Measurements from ENCODE around the gene CTSD. TPM values are rescaled to one million over a fixed set of nuclear protein-coding genes. Genes with fewer than 3 reads are reported as not detected.
A peak's percentile ranks its signal among the peaks of the same experiment; 100 is the strongest.

Gene CTSD
- 38.3 and 39.8 TPM in 2 replicates for total RNA-seq (2012; rRNA removed)
- 151 and 166 TPM in 2 replicates for polyA plus RNA-seq (2012; rRNA removed)
- polyA plus RNA-seq (2012; cell fraction: cytosol; rRNA removed): 140 and 321 TPM in 2 replicates
- polyA plus RNA-seq (2012; cell fraction: nucleus; rRNA removed; ENCODE audit: low replicate concordance): 89.3 and 187 TPM in 2 replicates
- Bru-seq, nascent RNA: percentile 84 among the genes with signal in this experiment
- BruChase-seq, experiment 1, labeled RNA remaining after a 6-hour chase: percentile 92 among the genes with signal in this experiment
- percentile 84 among the genes with signal in this experiment for BruChase-seq, experiment 2, labeled RNA remaining after a 2-hour chase
- long read RNA-seq, transcript CTSD-201 (9 exons, 2,123 nt): major isoform, 172 of 320 reads
- long read RNA-seq, partial matches to known transcripts: 72 of 320 reads
- long read RNA-seq, other reads (novel, unspliced or antisense): 75 of 320 reads

GRCh38 chr11:1763796-1764661 is at the start of gene CTSD:
Gene CTSD (minus strand): TSS chr11:1763927. CDS start chr11:1763859, 68 bp downstream.
- Histone ChIP-seq H3K9ac (ENCODE audit: low read depth, low read length) (peak within 1 kb of the TSS; percentile 75), H4K8ac (ENCODE audit: low read depth in 2 of 2, low read length in 2 of 2) (peak within 1 kb of the TSS; percentile 77 to 92), H4K20me1 (ENCODE audit: insufficient read depth, low read length) (peaks cover 7% of the 10 kb centered on the region), H2BK20ac (ENCODE audit: low read depth, low read length) (no peak within 1 kb of the TSS), H2BK120ac (ENCODE audit: low read depth, low read length) (no peak within 1 kb of the TSS), H3K23ac (ENCODE audit: low read depth, low read length) (peak within 1 kb of the TSS; percentile 33; the same call in 1 of the 2 replicates), H3K27me3 (ENCODE audit: control insufficient read depth, insufficient read depth, low read length) (no peaks in the 10 kb centered on the region), H2AFZ (replicated peaks; ENCODE audit: low read length, poor library complexity) (peak within 1 kb of the TSS; percentile 97), H2AK5ac (ENCODE audit: low read depth, low read length) (peak within 1 kb of the TSS; percentile 85), H2BK5ac (ENCODE audit: low read depth, low read length, poor library complexity, severe bottlenecking) (peak within 1 kb of the TSS; percentile 71), H4K5ac (ENCODE audit: low read depth, low read length) (peak within 1 kb of the TSS; percentile 85), H4K91ac (ENCODE audit: insufficient read depth, low read depth, low read length) (peak within 1 kb of the TSS; percentile 17; the same call in 1 of the 2 replicates), H3K9me1 (ENCODE audit: insufficient read depth, low read length) (no peaks in the 10 kb centered on the region; the same call in 1 of the 2 replicates), H3K4me2 (ENCODE audit: low read depth, low read length) (peak within 1 kb of the TSS; percentile 97), H3K14ac (replicated peaks; ENCODE audit: low read depth, low read length) (no peak within 1 kb of the TSS), H3K9me3 (ENCODE audit: control insufficient read depth, insufficient read depth, low read length) (no peaks in the 10 kb centered on the region), H3K4me1 (ENCODE audit: control insufficient read depth, insufficient read depth, low read length) (peaks cover 23% of the 10 kb centered on the region), H3K36me3 (ENCODE audit: control insufficient read depth, insufficient read depth, low read length) (peaks cover 13% of the 10 kb centered on the region; the same call in 1 of the 2 replicates), H2AK9ac (replicated peaks; ENCODE audit: low read depth, low read length, poor library complexity) (peak within 1 kb of the TSS; percentile 95), H3K79me1 (ENCODE audit: low read depth in 1 of 2, low read length in 2 of 2) (peaks cover 0 to 37% of the 10 kb centered on the region in 2 experiments; a peak in 2 of 4 replicates), H3K18ac (ENCODE audit: low read depth, low read length) (no peak within 1 kb of the TSS; the same call in 1 of the 2 replicates), H3K27ac (ENCODE audit: insufficient read depth, low read length) (peak within 1 kb of the TSS; percentile 85), H3K4me3 (ENCODE audit: insufficient read depth, low read depth, low read length) (peak within 1 kb of the TSS; percentile 96), H2BK15ac (ENCODE audit: low read depth, low read length) (0 out of 3 replicates have a peak within 1 kb of the TSS, but pooled peaks have one; percentile 9), H3K4ac (ENCODE audit: low read depth, low read length) (peak within 1 kb of the TSS; percentile 82), H3K56ac (ENCODE audit: extremely low read depth, insufficient read depth, low read length) (no peak within 1 kb of the TSS)
- POLR2A ChIA-PET (ENCODE audit: unreplicated experiment): interaction anchor here (0.6 kb wide), 1 partner anchor 42 kb away, joined by 4 read pairs; no protein-coding TSS in a partner anchor
- BruUV-seq (replicated peaks): no TSS peak
- 1% methylated on average over 37 of the region's 85 CpGs; no CpG with 5 or more reads in 1 of the 2 experiments for WGBS, 2 experiments (ENCODE audit: extremely low coverage in 2 of 2, insufficient read length in 1 of 2)
- in situ Hi-C loops (cut with MboI; ENCODE audit: low sequenced_read_pairs) (no loop called here), dilution Hi-C loops (cut with HindIII; ENCODE audit: low sequenced_read_pairs, unreplicated experiment) (no loop called here), intact Hi-C loops (cut with micrococcal nuclease) (loop anchor here (2.0 kb wide), 1 partner anchor 69 kb away; no protein-coding TSS in a partner anchor)
- ATAC-seq (ENCODE audit: low read depth) (peak; percentile 96), DNase-seq (peak; percentile 69)
- CTCF ChIA-PET: interaction anchor here (1.0 kb wide), 1 partner anchor 69 kb away, joined by 4 read pairs; no protein-coding TSS in a partner anchor
- TF ChIP-seq MAZ (IDR thresholded peaks at IDR 0.05; ENCODE audit: borderline replicate concordance, low read depth, low read length): peak; percentile 59; the same call in 1 of the 2 replicates
- TF ChIP-seq, protein P1, sequence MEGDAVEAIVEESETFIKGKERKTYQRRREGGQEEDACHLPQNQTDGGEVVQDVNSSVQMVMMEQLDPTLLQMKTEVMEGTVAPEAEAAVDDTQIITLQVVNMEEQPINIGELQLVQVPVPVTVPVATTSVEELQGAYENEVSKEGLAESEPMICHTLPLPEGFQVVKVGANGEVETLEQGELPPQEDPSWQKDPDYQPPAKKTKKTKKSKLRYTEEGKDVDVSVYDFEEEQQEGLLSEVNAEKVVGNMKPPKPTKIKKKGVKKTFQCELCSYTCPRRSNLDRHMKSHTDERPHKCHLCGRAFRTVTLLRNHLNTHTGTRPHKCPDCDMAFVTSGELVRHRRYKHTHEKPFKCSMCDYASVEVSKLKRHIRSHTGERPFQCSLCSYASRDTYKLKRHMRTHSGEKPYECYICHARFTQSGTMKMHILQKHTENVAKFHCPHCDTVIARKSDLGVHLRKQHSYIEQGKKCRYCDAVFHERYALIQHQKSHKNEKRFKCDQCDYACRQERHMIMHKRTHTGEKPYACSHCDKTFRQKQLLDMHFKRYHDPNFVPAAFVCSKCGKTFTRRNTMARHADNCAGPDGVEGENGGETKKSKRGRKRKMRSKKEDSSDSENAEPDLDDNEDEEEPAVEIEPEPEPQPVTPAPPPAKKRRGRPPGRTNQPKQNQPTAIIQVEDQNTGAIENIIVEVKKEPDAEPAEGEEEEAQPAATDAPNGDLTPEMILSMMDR (conservative IDR thresholded peaks at IDR 0.05; ENCODE audit: low read depth, low read length): no peak
- no peak for TF ChIP-seq RAD21 (IDR thresholded peaks at IDR 0.05; ENCODE audit: low read length)
- TF ChIP-seq MAFK (IDR thresholded peaks at IDR 0.05; ENCODE audit: low read depth, low read length): no peak
- TF ChIP-seq NFE2L2 (IDR thresholded peaks at IDR 0.05; ENCODE audit: low read depth, low read length): 0 out of 2 replicates have a peak, but pooled peaks have one; percentile 16
- no peak for TF ChIP-seq CEBPB (IDR thresholded peaks at IDR 0.05; ENCODE audit: low read depth, low read length)
- TF ChIP-seq, protein P2, sequence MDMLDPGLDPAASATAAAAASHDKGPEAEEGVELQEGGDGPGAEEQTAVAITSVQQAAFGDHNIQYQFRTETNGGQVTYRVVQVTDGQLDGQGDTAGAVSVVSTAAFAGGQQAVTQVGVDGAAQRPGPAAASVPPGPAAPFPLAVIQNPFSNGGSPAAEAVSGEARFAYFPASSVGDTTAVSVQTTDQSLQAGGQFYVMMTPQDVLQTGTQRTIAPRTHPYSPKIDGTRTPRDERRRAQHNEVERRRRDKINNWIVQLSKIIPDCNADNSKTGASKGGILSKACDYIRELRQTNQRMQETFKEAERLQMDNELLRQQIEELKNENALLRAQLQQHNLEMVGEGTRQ (IDR thresholded peaks at IDR 0.05; ENCODE audit: low read depth, low read length): peak; percentile 98
- TF ChIP-seq RCOR1 (IDR thresholded peaks at IDR 0.05; ENCODE audit: insufficient replicate concordance, low read length): no peak
- no peak for TF ChIP-seq SMC3 (IDR thresholded peaks at IDR 0.05; ENCODE audit: low read depth, low read length)
- no peak for TF ChIP-seq POLR2A (IDR thresholded peaks at IDR 0.05; ENCODE audit: low read depth, low read length)
- no peak for TF ChIP-seq CHD1 (IDR thresholded peaks at IDR 0.05; ENCODE audit: low read depth, low read length)
- peak; percentile 29 for TF ChIP-seq FOS (IDR thresholded peaks at IDR 0.05; ENCODE audit: low read depth, low read length)
- no peak for TF ChIP-seq RFX5 (IDR thresholded peaks at IDR 0.05; ENCODE audit: low read depth, low read length)

Data from IMR-90 (cell line).